Measurements from ENCODE around the gene FSD1.
"Not testable (repeated sequence)": the region's sequence is repeated elsewhere in the genome, so short reads cannot be mapped to it uniquely, and the experiment has no call there.

The FSD1 gene

DNA sequence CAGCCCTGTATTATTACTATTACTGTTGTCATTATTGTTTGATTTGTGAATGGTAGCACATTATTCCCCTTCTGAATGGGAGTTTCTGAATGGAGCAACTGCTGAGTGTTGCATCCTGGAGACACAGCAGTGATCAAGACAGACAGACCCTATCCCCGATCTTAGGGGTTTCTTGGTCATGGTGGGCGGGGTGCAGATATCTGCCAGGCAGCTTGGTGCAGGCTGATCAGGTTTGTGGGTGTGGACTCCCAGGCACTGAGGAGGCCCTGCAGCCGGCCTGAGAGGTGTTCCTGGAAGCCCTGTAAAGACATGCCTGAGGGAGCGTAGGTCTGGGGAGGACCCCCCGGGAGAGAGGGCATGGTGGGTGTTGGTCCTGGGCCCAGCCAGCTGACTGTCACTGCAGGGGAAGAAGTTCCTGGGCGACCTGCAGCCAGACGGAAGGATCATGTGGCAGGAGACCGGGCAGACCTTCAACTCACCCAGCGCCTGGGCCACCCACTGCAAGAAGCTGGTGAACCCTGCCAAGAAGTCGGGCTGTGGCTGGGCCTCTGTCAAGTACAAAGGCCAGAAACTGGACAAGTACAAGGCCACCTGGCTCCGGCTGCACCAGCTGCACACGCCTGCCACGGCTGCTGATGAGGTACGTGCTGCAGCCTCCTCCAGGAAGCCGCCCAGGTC, 41.1 kb downstream of the FSD1 start:
- no peak for DNase-seq (ENCODE audit: low spot score)

DNA sequence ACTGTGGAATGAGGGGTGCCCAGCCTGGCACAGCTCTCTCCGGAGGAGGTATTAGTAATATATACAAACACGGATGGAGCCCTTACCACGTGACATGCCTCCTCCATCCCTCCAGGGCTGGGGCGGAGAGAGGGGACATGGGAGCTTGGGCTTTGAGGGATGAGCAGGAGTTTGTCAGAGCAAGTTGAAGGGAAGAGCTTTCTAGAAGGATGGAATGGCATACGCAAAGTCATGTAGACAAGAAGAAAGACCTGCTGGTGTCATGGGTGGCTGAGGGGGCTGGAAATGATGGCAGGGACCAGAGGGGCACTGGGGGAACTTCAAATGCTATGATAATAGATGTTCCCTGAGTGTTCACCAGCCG, 41.6 kb downstream of the FSD1 start:
- no peak for DNase-seq (ENCODE audit: low spot score)

DNA sequence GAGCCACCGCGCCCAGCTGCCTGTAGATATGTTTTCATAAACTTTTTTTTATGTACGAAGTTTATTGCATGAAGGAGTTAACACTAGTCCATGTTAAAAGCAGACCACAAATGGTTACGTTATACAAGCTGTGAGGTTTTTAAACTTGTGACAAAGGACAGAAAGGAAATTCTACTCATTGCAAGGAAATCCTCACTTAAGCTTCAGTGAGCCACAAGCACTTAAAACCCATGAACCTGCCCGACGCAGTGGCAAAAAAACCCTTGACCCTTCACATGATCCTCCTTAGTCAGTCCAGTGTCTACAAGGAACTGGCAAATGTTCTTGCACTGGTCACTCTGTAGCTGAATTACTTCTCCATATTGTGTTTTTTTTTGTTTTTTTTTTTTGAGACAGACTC, 43.1 kb downstream of the FSD1 start:
- no peak for DNase-seq (ENCODE audit: low spot score)

DNA sequence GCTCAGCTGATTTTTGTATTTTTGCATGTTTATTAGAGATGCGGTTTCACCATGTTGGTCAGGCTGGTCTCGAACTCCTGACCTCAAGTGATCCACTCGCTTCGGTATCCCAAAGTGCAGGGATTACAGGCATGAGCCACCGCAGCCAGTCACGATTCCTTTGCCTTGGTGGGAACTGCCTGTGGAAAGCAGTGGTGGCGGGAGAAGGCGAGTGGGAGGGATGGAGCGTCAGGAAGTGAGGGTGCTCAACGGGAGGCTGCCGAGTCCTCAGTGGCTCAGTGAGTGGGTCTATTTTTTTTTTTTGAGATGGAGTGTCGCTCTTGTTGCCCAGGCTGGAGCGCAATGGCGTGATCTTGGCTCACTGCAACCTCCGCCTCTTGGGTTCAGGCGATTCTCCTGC, 44.8 kb downstream of the FSD1 start:
- not testable (repeated sequence) for DNase-seq (ENCODE audit: low spot score)

DNA sequence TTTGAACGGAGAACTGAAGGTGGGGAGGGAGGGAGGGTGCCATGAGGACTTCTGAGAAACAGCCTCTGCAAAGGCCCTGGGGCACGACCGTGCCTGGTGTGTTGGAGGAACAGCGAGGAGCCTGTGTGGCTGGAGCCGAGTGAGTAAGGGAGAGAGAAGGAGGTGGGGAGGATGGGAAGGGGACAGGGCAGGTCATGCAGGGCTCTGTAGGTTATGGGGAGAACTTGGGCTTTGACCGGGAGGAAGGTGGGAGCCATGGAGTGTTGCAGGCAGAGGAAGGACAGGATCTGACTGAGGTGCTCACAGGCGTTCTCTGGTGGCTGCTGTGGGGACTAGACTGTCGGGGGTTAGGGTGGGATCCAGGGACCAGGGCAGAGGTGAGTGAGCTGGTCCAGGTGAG, 45.7 kb downstream of the FSD1 start:
- DNase-seq (ENCODE audit: low spot score) = no peak

DNA sequence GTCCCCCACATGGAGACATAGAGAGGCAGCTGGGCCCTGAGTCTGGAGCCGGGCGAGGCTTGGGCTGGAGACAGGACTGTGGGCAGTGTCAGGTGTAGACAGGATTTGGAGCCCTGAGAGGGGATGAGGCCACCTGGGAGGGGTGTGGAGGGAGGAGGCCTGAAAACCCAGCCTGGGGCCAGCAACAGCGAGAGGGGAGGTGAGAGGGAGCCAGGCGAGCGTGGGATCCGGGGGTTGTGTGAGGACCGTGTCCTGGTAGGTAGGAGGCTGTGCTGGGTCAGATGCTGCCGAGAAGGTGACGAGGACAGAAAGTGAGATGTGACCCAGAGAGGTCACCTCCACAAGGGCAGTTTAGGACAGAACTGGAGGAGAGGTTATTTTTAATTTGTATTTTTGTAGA, 46.3 kb downstream of the FSD1 start:
- no peak for DNase-seq (ENCODE audit: low spot score)

DNA sequence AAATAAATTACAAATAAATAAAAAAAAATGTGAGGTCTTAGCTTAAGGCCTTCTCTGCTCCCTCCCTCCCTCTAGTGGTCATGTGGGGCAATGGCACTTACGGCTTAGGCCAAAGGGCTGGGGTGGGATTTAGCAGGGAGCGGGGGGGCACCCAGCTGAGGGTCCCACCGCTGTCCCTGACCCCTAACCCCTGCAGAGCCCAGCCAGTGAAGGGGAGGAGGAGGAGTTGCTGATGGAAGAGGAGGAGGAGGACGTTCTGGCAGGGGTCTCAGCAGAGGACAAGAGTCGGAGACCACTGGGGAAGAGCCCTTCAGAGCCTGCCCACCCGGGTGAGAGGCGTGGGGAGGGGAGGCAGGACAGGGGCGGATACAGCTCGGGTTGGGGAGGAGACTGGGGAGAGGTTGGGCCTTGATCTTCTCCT, 48.3 kb downstream of the FSD1 start:
- DNase-seq (ENCODE audit: low spot score) = peak; percentile 50

DNA sequence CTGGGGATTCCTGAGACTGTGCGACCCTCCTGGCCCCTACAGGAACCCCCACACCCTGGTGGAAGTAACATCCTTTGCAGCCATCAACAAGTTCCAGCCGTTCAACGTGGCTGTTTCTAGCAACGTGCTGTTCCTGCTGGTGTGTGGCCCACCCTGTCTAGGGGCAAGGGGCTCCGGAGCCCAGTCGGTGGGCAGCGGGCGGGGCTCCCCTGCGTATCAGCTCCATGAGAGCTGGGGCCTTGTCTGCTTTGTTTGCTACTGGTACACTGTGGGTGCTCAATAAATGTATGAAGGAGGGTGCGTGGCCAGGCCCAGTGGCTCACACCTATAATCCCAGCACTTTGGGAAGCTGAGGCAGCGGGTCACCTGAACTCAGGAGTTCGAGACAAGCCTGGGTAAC, 49.9 kb downstream of the FSD1 start:
- DNase-seq (ENCODE audit: low spot score) = no peak

DNA sequence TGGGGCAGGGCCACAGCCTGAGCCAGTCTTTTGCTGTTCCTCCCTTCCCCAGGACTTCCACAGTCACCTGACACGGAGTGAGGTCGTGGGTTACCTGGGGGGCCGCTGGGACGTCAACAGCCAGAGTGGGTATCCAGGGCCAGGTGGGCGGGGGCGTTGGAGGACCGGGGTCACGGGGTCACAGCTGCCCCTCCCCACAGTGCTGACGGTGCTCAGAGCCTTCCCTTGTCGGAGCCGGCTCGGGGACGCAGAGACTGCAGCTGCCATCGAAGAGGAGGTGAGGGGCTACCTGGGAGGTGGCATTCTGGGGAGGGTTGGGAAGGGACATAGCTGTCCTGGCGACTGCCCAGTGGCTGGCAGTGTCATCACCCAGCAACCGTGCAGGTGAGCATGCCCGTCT, 50.5 kb downstream of the FSD1 start:
- no peak for DNase-seq (ENCODE audit: low spot score)

DNA sequence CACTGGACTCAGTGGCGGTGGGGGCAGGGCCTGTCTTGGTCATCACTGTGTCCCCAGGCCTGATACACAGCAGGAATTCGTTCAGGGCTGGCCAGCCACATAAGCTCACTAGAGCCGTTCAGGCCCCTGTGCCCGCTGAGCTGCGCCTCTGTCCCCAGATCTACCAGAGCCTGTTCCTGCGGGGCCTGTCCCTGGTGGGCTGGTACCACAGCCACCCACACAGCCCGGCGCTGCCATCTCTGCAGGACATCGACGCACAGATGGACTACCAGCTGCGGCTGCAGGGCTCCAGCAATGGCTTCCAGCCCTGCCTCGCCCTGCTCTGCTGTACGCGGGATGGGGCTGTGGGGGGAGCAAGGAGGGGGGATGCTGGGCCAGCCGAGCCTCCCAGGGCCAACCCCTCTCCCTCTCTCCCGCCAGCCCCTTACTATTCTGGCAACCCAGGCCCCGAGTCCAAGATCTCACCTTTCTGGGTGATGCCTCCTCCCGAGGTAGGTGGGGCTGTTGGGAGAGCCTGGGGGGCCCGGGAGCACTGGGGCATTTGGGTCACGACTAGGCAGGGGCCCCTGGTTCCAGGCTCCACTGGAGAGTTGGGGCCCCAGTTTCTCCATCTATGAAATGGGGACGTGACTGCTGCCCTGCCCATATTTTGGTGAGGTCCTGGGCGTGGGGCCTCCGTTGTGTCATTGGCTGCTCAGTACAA, 52.8 kb downstream of the FSD1 start:
- DNase-seq (ENCODE audit: low spot score) = no peak

DNA sequence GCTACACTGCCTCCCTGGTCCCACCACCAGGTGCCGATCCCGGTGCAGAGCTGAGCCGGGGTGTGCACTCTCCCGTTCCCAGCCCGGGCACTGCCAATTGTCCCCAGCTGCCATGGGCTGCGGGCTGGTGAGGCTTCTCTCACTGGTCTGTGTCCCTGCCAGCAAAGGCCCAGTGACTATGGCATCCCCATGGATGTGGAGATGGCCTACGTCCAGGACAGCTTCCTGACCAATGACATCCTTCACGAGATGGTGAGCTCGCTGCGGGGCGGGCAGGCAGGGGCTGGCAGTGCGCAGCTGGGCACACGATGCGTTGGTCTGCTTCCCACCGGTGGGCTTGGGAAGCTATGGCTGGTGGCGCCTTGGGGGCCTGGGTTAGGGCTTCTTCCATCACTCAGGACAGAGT, 53.5 kb downstream of the FSD1 start:
- no peak for DNase-seq (ENCODE audit: low spot score)

DNA sequence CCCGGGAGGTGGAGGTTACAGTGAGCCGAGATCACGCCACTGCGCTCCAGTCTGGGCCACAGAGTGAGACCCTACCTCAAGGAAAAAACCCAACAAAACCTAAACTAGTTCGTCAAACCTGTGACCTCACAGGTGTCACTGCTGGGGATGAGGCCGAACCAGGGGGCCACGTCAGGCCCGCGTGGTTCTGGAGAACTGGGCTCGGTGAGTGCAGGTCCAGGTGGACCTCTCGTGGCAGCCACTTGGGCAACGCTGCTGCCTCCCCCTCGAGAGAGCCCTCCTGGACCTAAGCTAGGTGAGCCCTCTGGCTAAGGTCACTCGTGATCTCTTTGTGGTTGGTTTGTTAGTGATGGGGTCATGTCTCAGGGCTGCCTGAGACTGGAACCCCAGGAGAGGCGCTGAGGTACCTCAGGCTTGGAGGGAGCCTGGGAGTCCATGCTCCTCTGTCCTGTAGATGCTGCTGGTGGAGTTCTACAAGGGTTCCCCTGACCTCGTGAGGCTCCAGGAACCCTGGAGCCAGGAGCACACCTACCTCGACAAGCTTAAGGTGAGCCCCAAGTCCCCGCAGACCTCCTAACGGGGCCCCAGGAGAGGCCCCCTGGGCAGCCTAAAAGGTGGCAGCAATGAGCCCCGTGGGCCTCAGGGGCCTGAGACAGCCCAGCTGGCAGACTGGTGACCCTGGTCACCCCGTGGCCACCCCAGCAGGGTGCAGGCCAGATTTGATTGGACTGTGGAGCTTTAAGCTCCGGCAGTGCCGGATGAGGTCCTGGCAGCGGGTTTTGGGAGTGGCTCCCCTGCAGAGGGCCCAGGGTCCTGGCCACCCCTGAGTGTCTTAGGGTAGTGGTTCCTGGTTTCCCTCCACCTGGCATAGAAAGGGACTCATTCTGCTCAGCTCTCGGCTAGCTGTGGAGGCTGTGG, 54.6 kb downstream of the FSD1 start:
- DNase-seq (ENCODE audit: low spot score) = no peak

DNA sequence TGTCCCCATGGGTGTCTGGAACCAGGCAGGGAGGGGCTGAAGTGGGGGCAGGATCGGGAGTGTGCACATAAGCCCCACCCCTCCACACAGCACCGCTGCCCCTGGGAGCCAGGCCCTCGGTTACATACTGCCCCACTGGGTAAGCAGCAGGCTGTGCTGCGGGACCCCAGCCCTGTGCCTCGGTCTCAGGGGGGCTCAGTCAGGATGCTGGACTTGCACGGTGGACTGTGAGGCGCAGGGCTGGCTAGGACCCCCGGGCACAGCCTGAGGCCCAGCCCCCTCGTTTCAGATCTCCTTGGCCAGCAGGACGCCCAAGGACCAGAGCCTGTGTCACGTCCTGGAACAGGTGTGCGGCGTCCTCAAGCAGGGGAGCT, 55.2 kb downstream of the FSD1 start:
- DNase-seq (ENCODE audit: low spot score) = no peak

DNA sequence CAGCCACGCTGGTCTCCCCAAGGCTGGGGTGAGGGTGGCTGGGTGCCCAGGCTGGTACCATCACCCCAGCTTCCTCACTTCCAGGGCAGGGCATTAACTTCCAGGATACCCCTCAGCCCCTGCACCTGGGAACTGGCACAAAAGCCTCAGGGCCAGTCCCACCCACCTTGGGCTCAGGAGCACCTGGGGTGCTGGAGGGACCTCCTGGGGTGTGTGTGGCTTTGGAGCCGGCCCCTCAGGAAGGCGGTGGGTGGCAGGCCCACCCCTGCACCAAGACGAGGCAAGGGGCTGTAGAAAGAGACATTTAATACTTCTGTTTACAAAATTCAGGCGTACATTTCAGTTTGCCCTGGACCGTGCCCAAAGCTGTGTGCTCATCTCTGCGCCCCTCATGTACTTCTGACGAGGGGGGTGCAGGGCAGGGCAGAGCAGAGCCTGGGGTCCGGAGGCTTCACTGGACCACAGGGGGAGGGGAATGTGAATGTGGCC, 55.7 kb downstream of the FSD1 start:
- no peak for DNase-seq (ENCODE audit: low spot score)

DNA sequence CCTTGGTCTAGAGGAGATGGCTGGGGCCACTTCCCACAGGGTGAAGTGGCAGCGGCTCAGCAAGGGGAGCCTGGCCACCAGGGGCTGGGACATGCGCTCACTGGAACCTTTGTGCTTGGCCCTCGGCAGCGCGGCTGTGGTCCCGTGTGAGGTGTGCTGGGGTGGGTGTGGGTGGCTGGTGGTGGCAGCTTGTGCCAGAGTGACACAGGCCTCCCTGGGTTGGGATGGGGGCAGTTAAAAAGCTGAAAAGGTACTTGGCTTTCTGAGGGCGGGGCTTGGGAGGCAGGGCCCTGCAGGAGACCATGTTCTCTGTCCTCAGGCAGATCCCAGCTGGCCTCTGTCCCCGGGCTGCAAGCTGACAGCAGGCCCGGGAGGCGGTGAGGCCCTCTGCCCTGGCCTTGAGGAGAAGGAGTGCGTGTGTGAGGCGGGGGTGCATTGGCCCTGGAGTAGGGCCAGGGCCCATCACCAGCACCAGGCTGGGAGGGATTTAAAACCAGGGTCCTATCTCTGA, 56.3 kb downstream of the FSD1 start:
- DNase-seq (ENCODE audit: low spot score) = no peak

DNA sequence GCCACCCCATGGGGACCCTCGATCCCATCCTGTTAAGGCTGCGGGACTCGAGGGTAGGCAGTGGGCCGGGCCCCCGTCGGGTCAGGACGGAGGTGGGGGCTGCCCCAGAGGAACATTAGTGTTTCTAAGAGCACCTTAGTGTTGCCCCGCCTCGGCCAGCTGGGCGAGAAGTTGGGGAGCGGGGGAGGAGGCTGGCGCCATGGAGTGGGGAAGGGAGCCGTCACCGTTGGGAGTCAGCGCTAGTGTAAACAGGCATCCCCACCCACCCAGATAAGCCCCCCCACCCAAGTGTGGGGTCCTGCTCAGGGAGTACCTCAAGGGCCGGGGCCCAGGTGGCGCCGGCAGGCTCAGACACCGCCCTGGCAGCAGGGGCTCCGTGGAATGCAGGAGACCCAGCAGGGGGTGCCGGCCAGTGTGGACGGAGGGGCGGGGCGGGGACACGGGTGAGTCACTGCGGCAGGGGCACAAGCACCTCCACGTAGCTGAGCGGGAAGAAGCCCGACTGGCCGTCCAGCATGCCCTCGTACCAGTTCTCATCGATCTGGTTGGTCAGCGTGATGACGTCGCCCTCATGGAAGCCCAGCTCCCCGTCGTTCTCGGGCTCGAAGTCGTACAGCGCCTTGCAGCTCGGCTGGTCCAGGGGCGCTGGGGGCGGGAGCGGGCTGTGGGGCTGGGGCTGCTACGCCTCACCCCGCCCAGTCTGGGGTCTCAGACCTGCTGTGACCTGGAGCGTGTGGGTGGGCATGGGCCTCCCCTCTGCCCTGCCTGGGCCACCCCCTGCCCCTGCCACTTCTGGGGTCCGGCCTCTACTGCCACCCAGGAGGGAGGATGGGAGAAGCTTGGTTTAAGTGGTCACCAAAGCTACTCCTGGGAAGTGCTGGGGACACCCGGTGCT, 57.0 kb downstream of the FSD1 start:
- DNase-seq (ENCODE audit: low spot score) = no peak

DNA sequence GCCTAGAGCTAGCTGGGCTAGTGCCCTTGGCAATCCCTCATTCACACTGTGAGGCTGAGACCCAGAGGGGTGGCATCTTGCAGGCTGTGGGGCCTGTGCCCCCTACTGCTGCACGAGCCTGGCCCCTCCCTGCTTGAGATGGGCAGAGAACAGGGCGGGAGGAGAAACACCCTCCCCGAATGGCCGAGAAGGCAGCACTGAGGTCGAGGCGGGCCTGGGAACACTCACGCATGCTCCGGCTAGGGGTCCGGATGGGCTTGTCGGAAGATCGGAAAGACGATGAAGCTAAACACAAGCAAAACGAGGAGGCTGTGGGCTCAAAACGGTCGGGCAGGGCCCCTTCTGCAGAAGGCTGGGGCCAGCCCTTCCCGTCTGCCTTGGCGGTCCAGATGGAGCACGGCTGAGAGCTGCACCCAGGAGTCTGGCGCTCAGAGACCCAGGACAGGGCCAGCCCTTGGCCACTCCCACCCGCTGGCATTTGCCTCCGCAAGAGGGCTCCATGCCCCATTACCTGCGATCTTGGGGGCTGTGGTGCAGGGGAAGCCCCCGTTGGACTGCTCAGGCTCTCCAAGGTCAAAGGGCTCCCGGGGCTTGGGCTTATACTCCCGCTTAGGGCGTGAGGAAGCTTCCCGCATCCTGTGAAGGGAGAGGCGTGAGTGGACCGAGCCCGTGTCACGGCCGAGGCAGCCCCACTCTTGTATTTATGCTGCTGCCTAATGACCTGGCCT, 57.9 kb downstream of the FSD1 start:
- no peak for DNase-seq (ENCODE audit: low spot score)

DNA sequence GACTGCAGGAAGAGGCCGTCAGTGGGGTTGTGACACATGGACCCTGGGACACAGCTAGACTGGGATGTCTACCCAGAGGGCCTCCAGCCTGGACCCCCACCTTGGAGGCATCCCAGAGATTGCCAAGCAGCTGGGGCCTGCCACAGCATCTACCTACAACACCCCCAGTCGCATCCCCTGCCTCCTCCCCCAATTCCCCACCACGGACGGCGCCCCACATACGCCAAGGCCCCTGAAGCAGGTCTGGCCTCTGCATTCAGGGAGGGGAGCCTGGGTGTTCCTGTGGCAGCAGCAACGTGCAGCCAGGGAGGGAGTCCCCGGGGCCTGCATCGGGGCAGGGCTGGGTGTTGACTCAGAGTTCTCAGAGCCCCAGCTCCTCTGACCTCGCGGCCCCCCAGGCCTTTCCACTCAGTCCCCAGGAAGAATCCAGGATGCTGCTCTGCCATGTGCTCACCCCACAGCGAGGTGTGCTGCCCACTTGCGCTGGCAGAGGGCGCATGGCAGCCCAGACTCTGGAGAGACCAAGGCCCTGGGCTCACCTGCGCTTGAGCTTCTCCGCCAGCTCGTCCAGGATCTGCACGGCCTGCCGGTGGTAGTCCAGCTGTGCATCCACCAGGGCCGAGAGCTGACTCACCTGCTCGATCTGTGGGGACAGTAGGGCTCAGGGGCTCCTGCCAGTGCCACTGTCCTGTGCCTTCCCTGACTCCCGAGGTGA, 58.6 kb downstream of the FSD1 start:
- no peak for DNase-seq (ENCODE audit: low spot score)

DNA sequence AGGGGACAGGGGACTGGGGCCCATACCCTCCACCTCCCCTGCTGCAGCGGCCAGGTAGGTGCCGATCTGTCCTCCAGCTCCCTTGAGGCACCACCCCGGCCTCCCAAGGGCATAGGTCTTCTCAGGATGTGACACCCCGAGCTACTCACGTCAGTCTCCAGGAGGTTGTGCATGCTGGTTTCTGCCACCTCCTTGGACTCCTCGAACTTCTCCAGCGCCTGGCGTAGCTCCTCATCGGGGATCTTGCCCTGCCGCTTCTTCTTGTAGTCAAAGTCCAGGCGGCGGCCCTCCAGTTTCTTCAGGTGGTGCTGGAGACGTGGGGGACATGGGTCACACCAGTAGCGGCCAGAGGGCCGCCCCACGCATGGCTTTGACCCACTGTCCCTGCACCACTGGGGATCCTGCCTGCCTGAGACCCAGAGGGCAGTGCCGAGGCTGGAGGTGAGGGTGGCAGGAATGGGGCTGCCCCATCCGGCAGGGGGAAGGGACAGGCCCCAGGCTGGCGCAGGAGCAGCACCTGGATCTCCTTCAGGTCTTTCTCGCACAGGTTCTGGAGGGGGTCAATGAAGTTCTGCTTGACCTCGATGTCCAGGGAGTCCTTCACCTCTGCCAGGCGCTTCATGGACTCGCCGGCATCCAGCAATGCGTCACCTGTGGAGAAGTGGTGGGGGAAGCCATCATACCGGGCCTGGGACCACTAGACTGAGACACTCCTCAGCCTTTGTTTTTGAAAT, 59.3 kb downstream of the FSD1 start:
- no peak for DNase-seq (ENCODE audit: low spot score)

DNA sequence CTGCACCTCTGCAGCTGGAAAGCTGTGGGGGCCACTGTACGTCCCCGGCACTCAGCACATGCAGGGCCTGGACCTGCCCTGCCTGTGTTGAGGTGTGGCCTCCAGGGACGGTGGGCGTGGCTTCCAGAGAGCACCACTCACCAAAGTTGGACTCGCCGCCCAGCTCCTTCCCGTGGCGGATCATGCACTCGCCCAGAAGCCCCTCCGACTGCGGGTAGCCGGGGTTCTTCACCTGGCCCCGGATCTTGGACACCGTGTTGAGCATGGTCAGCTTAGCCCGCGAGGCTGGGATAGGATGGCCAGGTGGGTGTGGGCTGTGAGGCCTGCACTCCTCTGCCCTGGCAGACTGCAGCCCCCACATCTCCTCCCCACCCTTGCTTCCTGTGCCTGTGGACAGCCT, 60.9 kb downstream of the FSD1 start:
- DNase-seq (ENCODE audit: low spot score) = no peak
